SK-N-SH treated with all-trans-retinoic acid at 6 μM for 48 hours (cell line): Measurements from ENCODE around the gene NSG2.

Source experiments
- ATAC-seq: fragments of 200-7000 bp; cut with Tn5 transposase; 3 replicates; pipeline ENCODE4 v1.9.1; 2020; ENCODE audit warnings: mild to moderate bottlenecking, moderate library complexity
- ARNTL ChIP-seq: fragments of 450-650 bp; formaldehyde crosslinking; IDR thresholded peaks from 2 replicates; pipeline ENCODE4 v1.5.0; 2020; ENCODE audit warnings: low read depth, mild to moderate bottlenecking, moderate library complexity, borderline replicate concordance
- BACH2 ChIP-seq: fragments of 250-450 bp; sonication (Bioruptor Pico); IDR thresholded peaks from 2 replicates; pipeline ENCODE4 v1.9.0; 2021; ENCODE audit warnings: mild to moderate bottlenecking, borderline replicate concordance
- CREB5 ChIP-seq: fragments of 250-450 bp; sonication (Bioruptor Pico); IDR thresholded peaks from 2 replicates; pipeline ENCODE4 v1.5.1; 2020; ENCODE audit warnings: low read depth, mild to moderate bottlenecking, moderate library complexity
- CSDC2 ChIP-seq: fragments of 250-450 bp; sonication (Bioruptor Pico); IDR thresholded peaks from 2 replicates; pipeline ENCODE4 v1.5.0; 2020; ENCODE audit warnings: mild to moderate bottlenecking, moderate library complexity
- ESRRG ChIP-seq: fragments of 250-450 bp; sonication (Bioruptor Pico); IDR thresholded peaks from 2 replicates; pipeline ENCODE4 v1.6.1; 2021; ENCODE audit warnings: mild to moderate bottlenecking
- GLIS3 ChIP-seq: fragments of 250-450 bp; sonication (Bioruptor Pico); IDR thresholded peaks from 2 replicates; pipeline ENCODE4 v1.5.0; 2020; ENCODE audit warnings: mild to moderate bottlenecking, moderate library complexity
- ISL1 ChIP-seq: fragments of 250-450 bp; sonication (Bioruptor Pico); IDR thresholded peaks from 2 replicates; pipeline ENCODE4 v2.1.2; 2022; ENCODE audit warnings: mild to moderate bottlenecking, moderate library complexity
- OSR1 ChIP-seq: fragments of 250-450 bp; sonication (Bioruptor Pico); IDR thresholded peaks from 2 replicates; pipeline ENCODE4 v1.8.0; 2022; ENCODE audit warnings: moderate library complexity, mild to moderate bottlenecking, inconsistent platforms
- PPARA ChIP-seq: fragments of 250-450 bp; sonication (Bioruptor Pico); IDR thresholded peaks from 2 replicates; pipeline ENCODE4 v1.5.0; 2020; ENCODE audit warnings: mild to moderate bottlenecking, borderline replicate concordance
- RARB ChIP-seq: fragments of 250-450 bp; sonication (Bioruptor Pico); IDR thresholded peaks from 2 replicates; pipeline ENCODE4 v1.8.0; 2021; ENCODE audit warnings: mild to moderate bottlenecking, moderate library complexity
- TCF4 ChIP-seq: fragments of 250-450 bp; sonication (Bioruptor Pico); IDR thresholded peaks from 2 replicates; pipeline ENCODE4 v1.8.0; 2021; ENCODE audit warnings: mild to moderate bottlenecking, moderate library complexity, borderline replicate concordance
- TOX ChIP-seq: fragments of 250-450 bp; sonication (Bioruptor Pico); IDR thresholded peaks from 2 replicates; pipeline ENCODE4 v1.8.0; 2021; ENCODE audit warnings: mild to moderate bottlenecking, moderate library complexity, borderline replicate concordance
- ZC3H10 ChIP-seq: fragments of 250-450 bp; sonication (Bioruptor Pico); IDR thresholded peaks from 2 replicates; pipeline ENCODE4 v1.5.1; 2021; ENCODE audit warnings: mild to moderate bottlenecking, moderate library complexity
- ZFP3 ChIP-seq: fragments of 250-450 bp; sonication (Bioruptor Pico); IDR thresholded peaks from 2 replicates; pipeline ENCODE4 v1.5.0; 2020; ENCODE audit warnings: mild to moderate bottlenecking, moderate library complexity
- ZFP30 ChIP-seq: fragments of 450-650 bp; formaldehyde crosslinking; IDR thresholded peaks from 2 replicates; pipeline ENCODE4 v1.5.0; 2022; ENCODE audit warnings: mild to moderate bottlenecking, moderate library complexity
- ZNF565 ChIP-seq: fragments of 450-650 bp; formaldehyde crosslinking; conservative IDR thresholded peaks from 2 replicates; pipeline ENCODE4 v1.5.0; 2020; ENCODE audit warnings: low read depth, mild to moderate bottlenecking, moderate library complexity
- ZNF70 ChIP-seq: fragments of 450-650 bp; formaldehyde crosslinking; IDR thresholded peaks from 2 replicates; pipeline ENCODE4 v1.5.0; 2020; ENCODE audit warnings: mild to moderate bottlenecking, moderate library complexity
- ZNF8 ChIP-seq: fragments of 450-650 bp; formaldehyde crosslinking; IDR thresholded peaks from 2 replicates; pipeline ENCODE4 v1.5.0; 2020; ENCODE audit warnings: mild to moderate bottlenecking, moderate library complexity
- TF ChIP-seq, protein P1 (sequence below): fragments of 250-450 bp; sonication (Bioruptor Pico); IDR thresholded peaks from 2 replicates; pipeline ENCODE4 v1.5.1; 2021; ENCODE audit warnings: mild to moderate bottlenecking, moderate library complexity
- TF ChIP-seq, protein P2 (sequence below): fragments of 250-450 bp; sonication (Bioruptor Pico); IDR thresholded peaks from 2 replicates; pipeline ENCODE4 v1.8.0; 2020; ENCODE audit warnings: mild to moderate bottlenecking, moderate library complexity, borderline replicate concordance
- TF ChIP-seq, protein P3 (sequence below): fragments of 250-450 bp; sonication (Bioruptor Pico); IDR thresholded peaks from 2 replicates; pipeline ENCODE4 v1.8.0; 2021; ENCODE audit warnings: low read depth, mild to moderate bottlenecking, moderate library complexity, borderline replicate concordance
- TF ChIP-seq, protein P4 (sequence below): fragments of 250-450 bp; sonication (Bioruptor Pico); IDR thresholded peaks from 2 replicates; pipeline ENCODE4 v1.5.0; 2020; ENCODE audit warnings: mild to moderate bottlenecking, moderate library complexity

The NSG2 gene

DNA sequence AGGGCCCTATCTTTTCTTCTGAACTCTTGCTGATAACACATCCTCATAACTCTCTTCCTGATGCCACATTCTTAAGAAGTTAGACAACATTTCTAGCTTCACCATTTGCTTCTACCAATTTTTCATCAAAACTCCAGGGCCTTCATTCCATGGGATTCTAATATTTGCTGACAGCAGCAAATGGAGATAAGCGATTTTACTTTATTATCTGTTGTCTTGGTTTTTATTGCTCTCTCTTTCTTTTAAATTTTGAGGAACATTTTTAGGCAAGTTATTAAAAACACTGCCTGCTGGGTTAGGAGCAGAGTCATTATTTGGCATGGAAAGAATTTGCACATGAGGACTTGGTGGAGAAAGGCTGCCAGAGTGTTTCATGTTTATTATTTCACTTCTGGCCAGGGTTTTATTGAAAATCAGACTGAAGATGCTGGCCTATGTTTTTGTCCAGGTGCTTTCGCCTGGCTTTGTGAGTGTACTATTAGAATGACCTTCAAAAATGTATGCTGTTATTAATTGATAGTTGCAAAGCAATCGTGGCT lies 27.7 kb downstream of the NSG2 start:
- no peak for ATAC-seq

GRCh38 chr5:174074369-174074768 lies 28.9 kb downstream of the NSG2 start:
- ATAC-seq: no peak
- TF ChIP-seq TCF4: no peak
- no peak for TF ChIP-seq CREB5 (CRISPR knock-in tag)
- no peak for TF ChIP-seq GLIS3 (CRISPR knock-in tag)
- TF ChIP-seq CSDC2 (CRISPR knock-in tag): no peak
- no peak for TF ChIP-seq ARNTL
- no peak for TF ChIP-seq ZFP3 (CRISPR knock-in tag)
- no peak for TF ChIP-seq PPARA
- no peak for TF ChIP-seq RARB (CRISPR knock-in tag)

More for the DNA sequence above, 27.7 kb downstream of the NSG2 start:
- TF ChIP-seq, protein P1, sequence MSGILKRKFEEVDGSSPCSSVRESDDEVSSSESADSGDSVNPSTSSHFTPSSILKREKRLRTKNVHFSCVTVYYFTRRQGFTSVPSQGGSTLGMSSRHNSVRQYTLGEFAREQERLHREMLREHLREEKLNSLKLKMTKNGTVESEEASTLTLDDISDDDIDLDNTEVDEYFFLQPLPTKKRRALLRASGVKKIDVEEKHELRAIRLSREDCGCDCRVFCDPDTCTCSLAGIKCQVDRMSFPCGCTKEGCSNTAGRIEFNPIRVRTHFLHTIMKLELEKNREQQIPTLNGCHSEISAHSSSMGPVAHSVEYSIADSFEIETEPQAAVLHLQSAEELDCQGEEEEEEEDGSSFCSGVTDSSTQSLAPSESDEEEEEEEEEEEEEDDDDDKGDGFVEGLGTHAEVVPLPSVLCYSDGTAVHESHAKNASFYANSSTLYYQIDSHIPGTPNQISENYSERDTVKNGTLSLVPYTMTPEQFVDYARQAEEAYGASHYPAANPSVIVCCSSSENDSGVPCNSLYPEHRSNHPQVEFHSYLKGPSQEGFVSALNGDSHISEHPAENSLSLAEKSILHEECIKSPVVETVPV (CRISPR knock-in tag): no peak
- no peak for TF ChIP-seq ZFP30 (CRISPR knock-in tag)
- no peak for TF ChIP-seq ZC3H10 (CRISPR knock-in tag)
- no peak for TF ChIP-seq ISL1 (CRISPR knock-in tag)
- TF ChIP-seq ARNTL: no peak

GRCh38 chr5:174078416-174078815 lies 32.9 kb downstream of the NSG2 start:
- TF ChIP-seq ARNTL (no peak), ZC3H10 (CRISPR knock-in tag) (no peak), CSDC2 (CRISPR knock-in tag) (no peak), TOX (CRISPR knock-in tag) (no peak), CREB5 (CRISPR knock-in tag) (no peak), GLIS3 (CRISPR knock-in tag) (no peak), OSR1 (CRISPR knock-in tag) (no peak), TCF4 (no peak), ZNF8 (no peak), BACH2 (CRISPR knock-in tag) (no peak), ZFP30 (CRISPR knock-in tag) (no peak), ZNF70 (no peak)
- TF ChIP-seq, protein P1 (CRISPR knock-in tag): no peak

GRCh38 chr5:174082286-174082685 lies 36.8 kb downstream of the NSG2 start:
- no peak for ATAC-seq
- TF ChIP-seq ZNF8 (no peak), ZNF70 (no peak), CSDC2 (CRISPR knock-in tag) (no peak), ZNF565 (CRISPR knock-in tag) (no peak), ZFP30 (CRISPR knock-in tag) (no peak), ESRRG (CRISPR knock-in tag) (no peak)
- TF ChIP-seq, protein P2, sequence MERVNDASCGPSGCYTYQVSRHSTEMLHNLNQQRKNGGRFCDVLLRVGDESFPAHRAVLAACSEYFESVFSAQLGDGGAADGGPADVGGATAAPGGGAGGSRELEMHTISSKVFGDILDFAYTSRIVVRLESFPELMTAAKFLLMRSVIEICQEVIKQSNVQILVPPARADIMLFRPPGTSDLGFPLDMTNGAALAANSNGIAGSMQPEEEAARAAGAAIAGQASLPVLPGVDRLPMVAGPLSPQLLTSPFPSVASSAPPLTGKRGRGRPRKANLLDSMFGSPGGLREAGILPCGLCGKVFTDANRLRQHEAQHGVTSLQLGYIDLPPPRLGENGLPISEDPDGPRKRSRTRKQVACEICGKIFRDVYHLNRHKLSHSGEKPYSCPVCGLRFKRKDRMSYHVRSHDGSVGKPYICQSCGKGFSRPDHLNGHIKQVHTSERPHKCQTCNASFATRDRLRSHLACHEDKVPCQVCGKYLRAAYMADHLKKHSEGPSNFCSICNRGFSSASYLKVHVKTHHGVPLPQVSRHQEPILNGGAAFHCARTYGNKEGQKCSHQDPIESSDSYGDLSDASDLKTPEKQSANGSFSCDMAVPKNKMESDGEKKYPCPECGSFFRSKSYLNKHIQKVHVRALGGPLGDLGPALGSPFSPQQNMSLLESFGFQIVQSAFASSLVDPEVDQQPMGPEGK (CRISPR knock-in tag): no peak
- TF ChIP-seq, protein P3, sequence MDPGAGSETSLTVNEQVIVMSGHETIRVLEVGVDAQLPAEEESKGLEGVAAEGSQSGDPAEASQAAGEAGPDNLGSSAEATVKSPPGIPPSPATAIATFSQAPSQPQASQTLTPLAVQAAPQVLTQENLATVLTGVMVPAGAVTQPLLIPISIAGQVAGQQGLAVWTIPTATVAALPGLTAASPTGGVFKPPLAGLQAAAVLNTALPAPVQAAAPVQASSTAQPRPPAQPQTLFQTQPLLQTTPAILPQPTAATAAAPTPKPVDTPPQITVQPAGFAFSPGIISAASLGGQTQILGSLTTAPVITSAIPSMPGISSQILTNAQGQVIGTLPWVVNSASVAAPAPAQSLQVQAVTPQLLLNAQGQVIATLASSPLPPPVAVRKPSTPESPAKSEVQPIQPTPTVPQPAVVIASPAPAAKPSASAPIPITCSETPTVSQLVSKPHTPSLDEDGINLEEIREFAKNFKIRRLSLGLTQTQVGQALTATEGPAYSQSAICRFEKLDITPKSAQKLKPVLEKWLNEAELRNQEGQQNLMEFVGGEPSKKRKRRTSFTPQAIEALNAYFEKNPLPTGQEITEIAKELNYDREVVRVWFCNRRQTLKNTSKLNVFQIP (CRISPR knock-in tag): no peak
- TF ChIP-seq, protein P4, sequence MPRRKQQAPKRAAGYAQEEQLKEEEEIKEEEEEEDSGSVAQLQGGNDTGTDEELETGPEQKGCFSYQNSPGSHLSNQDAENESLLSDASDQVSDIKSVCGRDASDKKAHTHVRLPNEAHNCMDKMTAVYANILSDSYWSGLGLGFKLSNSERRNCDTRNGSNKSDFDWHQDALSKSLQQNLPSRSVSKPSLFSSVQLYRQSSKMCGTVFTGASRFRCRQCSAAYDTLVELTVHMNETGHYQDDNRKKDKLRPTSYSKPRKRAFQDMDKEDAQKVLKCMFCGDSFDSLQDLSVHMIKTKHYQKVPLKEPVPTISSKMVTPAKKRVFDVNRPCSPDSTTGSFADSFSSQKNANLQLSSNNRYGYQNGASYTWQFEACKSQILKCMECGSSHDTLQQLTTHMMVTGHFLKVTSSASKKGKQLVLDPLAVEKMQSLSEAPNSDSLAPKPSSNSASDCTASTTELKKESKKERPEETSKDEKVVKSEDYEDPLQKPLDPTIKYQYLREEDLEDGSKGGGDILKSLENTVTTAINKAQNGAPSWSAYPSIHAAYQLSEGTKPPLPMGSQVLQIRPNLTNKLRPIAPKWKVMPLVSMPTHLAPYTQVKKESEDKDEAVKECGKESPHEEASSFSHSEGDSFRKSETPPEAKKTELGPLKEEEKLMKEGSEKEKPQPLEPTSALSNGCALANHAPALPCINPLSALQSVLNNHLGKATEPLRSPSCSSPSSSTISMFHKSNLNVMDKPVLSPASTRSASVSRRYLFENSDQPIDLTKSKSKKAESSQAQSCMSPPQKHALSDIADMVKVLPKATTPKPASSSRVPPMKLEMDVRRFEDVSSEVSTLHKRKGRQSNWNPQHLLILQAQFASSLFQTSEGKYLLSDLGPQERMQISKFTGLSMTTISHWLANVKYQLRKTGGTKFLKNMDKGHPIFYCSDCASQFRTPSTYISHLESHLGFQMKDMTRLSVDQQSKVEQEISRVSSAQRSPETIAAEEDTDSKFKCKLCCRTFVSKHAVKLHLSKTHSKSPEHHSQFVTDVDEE (CRISPR knock-in tag): no peak

More at GRCh38 chr5:174078416-174078815, 32.9 kb downstream of the NSG2 start:
- ATAC-seq: no peak
